Smooth muscle cell of trachea (primary cell): ENCODE results near the gene FIBCD1. TPM values are rescaled to one million over a fixed set of nuclear protein-coding genes. Genes with fewer than 3 reads are reported as not detected.

Source experiments
- total RNA-seq: library from RNA; depleted of rRNA; stranded (reverse); fragments of >200 nt; gene quantifications from 2 replicates; pipeline ENCODE4 v1.2.1, GENCODE V29; 2014

Gene FIBCD1, protein sequence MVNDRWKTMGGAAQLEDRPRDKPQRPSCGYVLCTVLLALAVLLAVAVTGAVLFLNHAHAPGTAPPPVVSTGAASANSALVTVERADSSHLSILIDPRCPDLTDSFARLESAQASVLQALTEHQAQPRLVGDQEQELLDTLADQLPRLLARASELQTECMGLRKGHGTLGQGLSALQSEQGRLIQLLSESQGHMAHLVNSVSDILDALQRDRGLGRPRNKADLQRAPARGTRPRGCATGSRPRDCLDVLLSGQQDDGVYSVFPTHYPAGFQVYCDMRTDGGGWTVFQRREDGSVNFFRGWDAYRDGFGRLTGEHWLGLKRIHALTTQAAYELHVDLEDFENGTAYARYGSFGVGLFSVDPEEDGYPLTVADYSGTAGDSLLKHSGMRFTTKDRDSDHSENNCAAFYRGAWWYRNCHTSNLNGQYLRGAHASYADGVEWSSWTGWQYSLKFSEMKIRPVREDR
- total RNA-seq: 12.2 and 17.5 TPM in 2 replicates

DNA sequence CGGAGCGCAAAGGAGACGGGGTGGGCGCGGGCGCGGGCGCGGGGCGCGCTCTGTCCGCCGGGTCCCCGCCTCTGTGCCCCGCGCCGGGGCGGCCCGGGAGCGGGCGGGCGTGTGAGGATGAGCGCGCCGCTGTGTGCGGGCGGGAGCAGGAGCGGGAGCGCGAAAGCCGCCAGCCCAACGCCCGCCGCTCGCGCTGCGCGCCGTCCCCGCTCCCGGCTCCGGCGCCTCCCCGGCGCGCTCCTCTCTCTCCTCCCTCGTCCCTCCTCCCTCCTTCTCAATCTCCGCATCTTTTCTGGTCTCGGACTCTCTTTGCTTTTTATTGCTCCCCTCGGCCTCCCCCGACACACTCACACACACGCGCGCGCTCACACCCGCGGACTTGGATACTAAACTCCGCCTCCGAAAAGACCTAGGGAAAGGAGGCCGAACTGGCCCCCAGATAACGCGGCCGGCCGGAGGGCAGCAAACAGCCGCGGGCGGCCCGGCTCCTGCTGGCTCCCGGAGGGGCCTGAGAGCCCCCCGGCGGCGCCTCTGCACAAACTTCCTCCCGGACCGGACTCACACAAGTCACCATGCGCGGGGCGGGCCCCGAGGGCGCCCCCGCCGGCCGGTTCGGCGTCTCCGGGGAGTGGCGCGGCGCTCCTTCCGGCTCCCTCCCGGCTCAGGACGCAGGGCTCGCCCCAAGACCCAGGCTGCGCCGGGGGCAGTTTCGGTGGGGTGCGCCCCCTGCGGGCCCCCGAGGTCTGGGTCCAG lies at the start of gene FIBCD1:
Gene FIBCD1 (minus strand): TSS at position 596 of the 753 bp plus-strand sequence. CDS start 640 bp downstream, outside the sequence.

DNA sequence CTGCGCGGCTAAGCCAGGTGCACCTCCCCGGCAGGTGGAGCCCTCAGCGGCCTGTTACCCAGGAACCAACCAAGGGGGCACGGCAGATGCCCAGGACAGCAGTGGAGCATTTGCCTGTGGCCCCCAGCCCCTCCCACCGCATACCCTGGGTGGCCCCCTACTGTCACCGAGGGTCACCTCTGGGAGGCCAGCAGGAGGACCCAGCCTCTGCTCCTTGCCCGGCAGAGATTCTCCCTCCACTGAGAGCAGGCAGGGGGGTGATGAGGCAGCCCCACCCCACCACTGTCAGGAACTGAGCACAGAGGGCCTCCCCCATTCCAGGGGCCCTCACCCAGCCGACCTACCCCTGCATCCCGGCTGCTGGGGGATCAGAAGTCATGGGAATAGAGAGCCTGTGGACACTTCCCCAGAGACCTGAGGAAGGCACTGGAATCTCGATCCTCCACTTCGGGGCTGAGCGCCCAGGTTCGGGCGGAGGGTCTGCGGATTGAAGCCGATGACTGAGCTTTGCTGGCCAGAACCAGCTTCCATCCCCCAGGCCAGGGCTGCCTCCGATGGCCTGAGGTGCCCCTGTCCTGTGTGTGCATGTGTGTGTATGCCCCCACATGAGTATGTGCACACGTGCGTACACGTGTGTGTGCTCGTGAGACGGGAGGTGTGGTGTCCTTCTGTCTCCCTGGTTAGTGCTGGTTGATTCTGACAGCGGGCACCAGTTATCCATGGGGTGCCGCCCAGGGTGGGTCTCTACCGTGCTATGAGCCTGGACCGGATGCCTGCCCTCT lies 42.6 kb downstream of the FIBCD1 start, which contains the start of gene QRFP:
Gene QRFP (minus strand): TSS at position 580 of the 782 bp plus-strand sequence. CDS start 2,974 bp downstream, outside the sequence.

Other genes starting within 250 kb of the FIBCD1 start
- 23.2 and 38.4 TPM in 2 replicates for gene EXOSC2, start 245.5 kb downstream of the FIBCD1 start, total RNA-seq
- 107 and 109 TPM in 2 replicates for gene ABL1, start 104.0 kb downstream of the FIBCD1 start, total RNA-seq
- not detected in 2 replicates for gene QRFP, start 42.4 kb downstream of the FIBCD1 start, total RNA-seq
- 0.29 and 0.33 TPM in 2 replicates for gene LAMC3, start 69.9 kb upstream of the FIBCD1 start, total RNA-seq
- gene AIF1L, start 157.3 kb upstream of the FIBCD1 start, total RNA-seq: 3.1 and 6.8 TPM in 2 replicates
- gene NUP214, start 186.3 kb upstream of the FIBCD1 start, total RNA-seq: 17.2 and 21.5 TPM in 2 replicates